Neural progenitor cell (in vitro differentiated cells): ENCODE data around the gene ZNF512B.

Experiments
- CTCF ChIP-seq: fragments of 200-600 bp; sonication (generic); IDR thresholded peaks from 2 replicates; pipeline ENCODE4 v1.5.1; 2017; ENCODE audit warnings: antibody characterized with exemption, mild to moderate bottlenecking
- EZH2 ChIP-seq: fragments of 200-600 bp; sonication (generic); IDR thresholded peaks from 2 replicates; pipeline ENCODE4 v1.6.1; 2017; ENCODE audit warnings: antibody characterized with exemption, mild to moderate bottlenecking, moderate library complexity
- EZH2phosphoT487 ChIP-seq: fragments of 200-600 bp; sonication (generic); IDR thresholded peaks from 2 replicates; pipeline ENCODE4 v1.6.1; 2017; ENCODE audit warnings: antibody characterized with exemption

GRCh38 chr20:63937596-63937995, 32.1 kb downstream of the ZNF512B start:
- no peak for TF ChIP-seq CTCF
- no peak for TF ChIP-seq EZH2phosphoT487
- no peak for TF ChIP-seq EZH2
